ENCODE measurements around the gene EIF1AX.
"Not testable (repeated sequence)": the region's sequence is repeated elsewhere in the genome, so short reads cannot be mapped to it uniquely, and the experiment has no call there.

The EIF1AX gene, protein sequence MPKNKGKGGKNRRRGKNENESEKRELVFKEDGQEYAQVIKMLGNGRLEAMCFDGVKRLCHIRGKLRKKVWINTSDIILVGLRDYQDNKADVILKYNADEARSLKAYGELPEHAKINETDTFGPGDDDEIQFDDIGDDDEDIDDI

DNA sequence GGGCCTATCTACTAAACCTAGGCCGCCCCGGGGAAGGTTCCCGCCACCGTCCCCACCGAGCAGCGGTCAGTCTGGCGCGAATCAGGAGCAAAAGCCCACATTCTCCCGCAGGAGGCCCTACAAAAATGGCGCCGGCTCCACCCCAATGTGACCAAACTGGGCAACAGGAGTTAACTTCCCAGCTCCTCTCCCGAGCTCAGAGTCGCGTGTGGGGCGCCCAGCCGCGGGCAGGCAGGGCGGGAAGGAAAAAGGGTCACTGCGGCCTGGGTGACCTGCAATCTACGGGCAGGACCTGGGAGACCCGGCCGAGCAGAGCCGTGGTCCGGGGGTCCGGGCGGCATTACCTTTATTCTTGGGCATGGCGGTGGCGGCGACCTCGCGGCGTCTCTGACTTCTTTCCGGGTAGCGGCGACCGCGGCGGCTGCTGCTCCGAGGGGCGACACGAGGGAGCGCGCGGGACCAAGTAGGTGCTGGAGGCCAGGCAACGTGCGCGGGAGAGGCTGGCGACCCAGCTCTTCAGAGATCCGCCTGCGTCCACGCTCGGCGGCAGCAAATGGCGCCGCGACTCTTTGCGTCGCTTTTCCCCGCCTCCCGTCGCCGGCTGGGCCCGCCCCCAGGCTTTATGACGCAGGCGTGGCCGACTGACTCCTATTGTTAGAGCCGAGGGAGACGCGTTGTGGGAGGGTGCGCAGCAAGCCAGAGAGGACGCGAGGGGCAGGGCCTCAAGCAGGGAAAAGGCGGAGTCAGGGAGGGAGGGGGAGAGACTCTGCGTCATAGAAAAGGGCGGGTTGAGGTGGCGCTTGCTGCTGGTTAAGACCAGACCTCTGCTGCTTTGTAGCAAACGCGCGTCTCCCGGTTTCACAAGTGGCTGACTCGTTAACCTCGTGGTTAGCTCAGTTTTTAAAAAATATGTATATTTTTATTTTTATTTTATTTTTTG lies at the start of gene EIF1AX:
TSS of gene EIF1AX (minus strand) at position 558 of the 940 bp plus-strand sequence. CDS start at position 360, 198 bp downstream.
- DNase-seq: peak; percentile 97

DNA sequence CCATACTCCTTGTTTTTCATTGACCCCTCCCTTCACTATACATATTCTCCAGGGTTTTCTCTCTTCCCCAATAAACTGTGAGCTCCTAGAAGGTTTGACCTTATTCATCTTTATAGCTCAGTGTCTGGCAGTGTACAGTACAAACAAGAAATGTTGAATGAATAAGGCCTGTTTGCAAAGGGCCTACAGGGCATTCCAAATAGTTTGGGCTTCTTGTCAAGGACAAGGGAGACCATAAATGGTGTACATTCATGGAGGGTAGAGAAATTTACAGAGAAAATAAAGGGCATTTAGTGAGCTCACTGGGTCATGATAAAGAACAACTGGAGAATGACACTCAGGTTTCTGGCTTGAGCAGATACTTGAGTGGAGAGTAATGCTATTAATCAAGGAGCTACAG lies 47.5 kb upstream of the EIF1AX start:
- no peak for DNase-seq

DNA sequence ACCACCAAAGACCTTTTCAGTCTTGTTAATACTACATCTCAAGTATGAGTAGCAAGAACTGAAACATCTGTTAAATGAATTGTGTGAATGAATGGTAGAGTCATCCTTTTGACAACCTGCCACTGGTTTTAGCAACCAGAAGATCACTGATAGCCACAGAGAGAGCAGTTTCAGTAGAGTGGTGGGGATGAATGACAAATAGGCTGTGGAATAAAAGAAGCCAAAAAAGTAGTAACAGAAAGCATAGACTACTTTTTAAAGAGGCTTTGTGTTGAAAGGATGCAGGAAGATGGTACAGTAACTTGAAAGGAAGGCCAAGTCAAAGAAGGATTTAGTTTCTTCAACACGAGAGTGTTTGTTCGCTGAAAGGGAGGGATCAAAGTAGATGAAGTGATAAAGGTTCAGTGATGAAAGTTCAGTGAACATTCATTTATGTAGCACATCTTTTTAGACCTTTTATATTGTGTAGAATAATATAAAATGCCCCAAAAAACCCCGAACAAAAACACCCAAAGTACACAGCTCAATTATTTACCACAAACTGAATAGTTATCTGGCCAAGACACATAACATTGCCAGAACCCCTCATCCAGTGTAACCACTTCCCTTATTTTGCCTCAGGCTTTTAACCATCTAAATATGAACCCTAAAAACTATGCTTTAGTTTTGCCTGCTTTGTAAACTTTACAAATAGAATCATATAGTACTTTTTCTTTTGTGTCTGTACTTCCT lies 40.1 kb upstream of the EIF1AX start:
- peak; percentile 33 for DNase-seq

DNA sequence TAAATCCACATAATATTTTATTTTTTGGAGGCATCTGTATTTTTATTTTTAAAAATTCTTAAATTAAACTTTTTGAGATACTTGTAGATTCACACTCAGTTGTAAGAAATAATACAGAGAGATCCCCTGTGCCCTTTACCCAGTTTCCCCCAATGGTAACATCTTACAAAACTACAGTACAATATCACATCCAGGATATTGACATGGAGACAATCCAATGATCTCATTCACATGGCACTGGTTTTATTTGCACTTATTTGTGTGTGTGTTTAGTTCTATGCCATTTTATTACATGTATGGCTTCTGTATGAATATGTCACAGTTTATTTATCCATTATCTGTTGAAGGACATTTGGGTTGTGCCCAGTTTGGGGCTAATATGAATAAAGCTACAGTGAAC lies 35.5 kb upstream of the EIF1AX start:
- no peak for DNase-seq

DNA sequence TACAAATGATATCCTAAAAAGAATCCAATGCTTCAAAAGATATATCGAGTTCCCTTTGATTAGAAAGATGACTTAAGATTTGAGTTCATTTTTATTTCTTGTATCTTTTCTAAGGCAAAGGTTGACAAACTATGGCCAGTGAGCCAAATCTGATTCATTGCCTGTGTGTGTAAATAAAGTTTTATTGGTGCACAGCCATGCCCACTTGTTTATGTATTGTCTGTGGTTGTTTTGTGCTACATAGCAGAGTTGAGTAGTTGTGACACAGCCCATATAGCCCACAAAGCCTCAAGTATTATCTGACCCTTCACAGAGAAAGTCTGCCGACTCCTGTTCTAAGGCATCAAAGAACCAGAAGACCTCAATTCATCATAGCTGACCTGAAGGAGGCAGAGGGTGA lies 32.2 kb upstream of the EIF1AX start:
- no peak for DNase-seq

DNA sequence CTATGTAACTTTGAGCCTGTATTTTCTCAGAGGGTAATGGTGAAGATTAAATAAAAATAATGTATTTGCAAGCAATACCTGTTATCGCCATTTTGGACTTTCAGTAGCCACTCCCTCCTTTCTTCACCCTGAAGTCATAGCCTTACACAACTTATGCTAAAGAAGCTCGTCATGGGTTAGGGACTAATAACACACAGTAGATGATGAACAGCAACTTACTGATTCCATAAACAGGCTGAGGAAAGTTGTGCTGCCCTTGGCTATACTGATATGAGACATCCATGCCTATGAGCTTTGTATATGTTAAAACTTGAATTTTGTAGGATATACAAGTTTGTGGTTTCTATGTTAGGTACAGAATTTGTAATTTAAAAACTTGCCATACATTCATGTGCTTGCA lies 31.7 kb upstream of the EIF1AX start:
- DNase-seq: no peak

DNA sequence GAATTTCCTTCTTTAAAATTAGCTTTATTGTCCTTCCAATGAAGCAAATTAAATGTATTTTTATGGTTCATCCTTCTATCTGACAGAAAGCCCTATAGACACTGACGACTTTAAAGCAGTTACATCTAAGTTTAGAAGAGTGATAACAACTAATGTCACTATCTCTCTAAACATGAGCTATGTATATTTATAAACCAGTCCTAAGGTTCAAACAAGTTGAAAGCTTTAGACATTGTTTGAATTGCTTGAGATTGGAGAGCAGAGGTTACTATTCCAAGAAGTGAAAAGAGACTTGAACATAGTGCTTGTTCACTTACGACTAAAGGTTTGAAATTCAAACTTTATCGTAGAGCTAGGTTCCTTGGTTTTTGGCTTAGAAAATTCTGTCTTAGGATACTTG lies 30.2 kb upstream of the EIF1AX start:
- no peak for DNase-seq

DNA sequence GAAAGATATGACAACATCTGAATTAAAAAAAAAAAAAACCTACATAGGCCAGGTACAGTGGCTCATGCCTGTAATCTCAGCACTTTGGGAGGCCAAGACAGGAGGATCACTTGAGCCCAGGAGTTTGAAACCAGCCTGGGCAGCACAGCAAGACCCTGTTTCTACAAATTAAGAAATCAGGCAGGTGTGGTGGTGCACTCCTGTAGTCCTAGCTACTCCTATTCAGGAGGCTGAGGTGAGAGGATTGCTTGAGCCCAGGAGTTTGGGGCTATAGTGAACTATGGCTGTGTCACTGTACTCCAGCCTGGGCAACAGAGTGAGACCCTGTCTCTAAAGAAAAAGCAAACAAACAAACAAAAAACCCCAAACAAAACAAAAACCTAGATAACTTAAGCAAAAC lies 20.9 kb upstream of the EIF1AX start:
- DNase-seq: not testable (repeated sequence)

DNA sequence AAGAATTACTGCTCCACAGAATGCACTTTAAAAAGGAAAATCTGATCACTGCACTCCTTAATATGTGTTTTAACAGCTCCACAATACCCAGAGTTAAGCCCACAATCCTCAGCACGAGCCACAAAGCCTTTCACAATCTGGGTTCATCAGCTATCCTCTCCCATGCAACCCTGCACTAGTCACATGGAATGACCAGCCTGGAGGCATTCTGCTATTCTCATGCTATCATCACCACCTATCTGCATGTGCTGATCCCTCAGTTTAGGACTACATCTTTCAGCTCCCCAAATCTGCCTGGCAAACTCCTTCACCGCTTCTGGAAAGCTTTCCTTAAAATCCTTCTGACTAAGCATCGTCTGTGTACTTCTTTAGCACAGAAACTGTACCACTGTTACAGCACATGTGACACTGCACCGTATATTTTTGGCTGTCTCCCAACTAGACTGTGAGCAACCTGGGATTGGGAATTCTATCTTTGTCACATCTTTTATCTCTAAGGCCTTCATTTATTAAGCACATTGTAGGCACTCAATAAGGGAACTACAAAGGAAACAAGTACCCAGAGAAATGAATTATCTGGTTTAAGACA lies 18.3 kb upstream of the EIF1AX start:
- no peak for DNase-seq

DNA sequence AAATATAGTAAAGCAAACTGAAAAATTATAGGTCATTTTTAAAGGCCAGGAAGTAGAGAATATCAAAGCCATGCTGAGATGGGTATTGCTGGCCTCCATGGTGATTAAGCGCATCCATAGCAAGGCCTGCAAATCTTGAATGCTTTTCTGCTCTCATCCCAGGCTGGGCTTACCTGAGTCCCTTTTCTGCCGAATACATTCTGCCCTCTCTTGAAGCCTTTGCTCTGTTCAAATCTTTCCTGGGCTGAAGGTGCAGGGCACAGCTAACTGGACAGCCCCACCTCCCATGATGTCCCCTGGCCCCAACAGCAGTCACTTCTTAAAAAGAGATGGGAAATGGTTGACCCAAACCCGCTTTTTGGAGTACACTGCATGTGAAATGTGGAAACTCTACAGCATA lies 10.1 kb upstream of the EIF1AX start:
- DNase-seq: no peak

DNA sequence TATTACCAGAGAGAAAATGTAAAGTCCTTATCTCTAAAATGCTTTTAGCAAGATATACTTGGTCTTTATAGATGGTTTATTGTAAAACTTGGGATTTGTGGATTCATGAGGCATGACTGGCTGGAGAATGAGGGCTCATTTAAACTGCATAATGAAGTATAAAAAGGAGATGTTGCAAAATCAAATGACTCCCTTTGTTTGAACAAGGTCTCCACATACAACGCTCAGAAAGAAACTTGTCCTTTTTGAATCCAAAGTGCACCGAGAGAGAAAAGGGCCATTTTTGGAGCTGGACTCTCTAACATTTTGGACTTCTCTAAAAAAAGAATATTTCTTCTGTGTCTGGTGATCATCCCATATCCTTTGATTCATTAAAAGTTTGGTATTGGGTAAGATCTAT lies 7.7 kb upstream of the EIF1AX start:
- DNase-seq: no peak

DNA sequence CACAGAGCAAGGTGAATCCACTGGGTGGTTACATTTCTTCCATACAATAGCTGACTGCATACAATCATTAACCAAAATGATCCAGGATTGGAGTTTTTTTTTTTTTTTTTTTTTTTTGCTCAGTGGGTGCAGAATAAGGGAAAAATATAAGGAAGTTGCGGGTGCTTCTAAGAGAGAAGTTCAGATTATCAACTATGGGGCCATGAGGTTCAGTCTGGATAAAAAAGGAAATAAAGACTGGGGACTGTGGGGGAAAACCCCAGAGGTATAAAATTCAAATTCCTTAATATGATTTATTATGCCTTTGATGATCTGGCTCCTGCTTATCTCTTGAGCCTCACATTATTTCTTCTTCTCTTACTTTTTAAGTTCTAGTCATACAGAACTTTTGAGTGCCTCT lies 5.9 kb upstream of the EIF1AX start:
- DNase-seq: peak; percentile 13

DNA sequence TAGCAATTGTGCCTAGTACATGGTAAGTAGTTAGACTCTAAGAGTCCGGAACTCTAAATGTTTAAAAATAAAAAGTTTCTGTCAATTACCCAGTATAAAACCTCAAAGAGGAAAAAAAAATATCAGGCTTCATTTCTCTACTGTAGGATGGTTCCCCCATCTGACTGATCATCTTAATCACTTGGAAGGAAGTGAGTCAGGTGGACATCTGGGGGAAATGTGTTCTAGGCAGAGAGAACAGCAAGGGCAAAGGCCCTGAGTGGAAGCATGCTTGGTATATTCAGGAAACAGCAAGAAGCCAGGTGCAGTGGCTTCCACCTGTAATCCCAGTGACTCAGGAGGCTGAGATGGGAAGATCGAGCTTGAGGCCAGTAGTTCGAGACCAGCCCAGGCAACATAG lies 2.9 kb upstream of the EIF1AX start:
- no peak for DNase-seq

DNA sequence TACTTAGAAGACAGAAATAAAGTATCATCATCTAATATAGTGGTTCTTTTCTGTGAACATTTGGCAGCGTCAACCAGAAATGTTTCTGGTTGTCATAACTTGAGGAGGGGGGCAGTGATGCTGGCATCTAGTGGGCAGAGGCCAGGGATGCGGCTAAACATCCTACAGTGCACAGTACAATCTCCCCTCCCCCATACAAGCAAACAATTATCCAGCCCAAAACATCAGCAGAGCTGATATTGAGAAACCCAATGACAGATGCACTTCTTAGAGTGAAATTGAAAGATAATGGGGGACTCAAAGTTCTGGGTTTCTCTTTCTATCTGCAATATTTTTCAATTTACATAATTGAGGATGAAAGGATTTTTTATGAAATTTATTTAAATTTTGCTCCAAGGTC lies 1.9 kb upstream of the EIF1AX start:
- DNase-seq: peak; percentile 7

DNA sequence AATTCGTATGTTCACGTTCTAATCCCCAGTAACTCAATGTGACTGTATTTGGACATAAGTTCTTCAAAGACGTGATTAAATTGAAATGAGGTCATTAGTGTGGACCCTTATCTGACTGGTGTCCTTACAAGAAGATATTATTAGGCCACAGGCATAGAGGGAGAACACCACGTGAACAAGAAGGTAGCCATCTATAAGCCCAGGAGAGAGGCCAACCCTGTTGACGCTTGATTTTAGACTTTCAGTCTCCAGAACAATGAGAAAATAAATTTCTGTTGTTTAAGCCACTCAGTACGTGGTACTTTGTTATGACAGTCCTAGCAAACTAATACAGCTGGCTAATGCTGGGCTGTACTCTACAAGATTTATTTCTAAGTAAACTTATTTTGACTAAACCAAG lies 1.5 kb upstream of the EIF1AX start:
- no peak for DNase-seq

DNA sequence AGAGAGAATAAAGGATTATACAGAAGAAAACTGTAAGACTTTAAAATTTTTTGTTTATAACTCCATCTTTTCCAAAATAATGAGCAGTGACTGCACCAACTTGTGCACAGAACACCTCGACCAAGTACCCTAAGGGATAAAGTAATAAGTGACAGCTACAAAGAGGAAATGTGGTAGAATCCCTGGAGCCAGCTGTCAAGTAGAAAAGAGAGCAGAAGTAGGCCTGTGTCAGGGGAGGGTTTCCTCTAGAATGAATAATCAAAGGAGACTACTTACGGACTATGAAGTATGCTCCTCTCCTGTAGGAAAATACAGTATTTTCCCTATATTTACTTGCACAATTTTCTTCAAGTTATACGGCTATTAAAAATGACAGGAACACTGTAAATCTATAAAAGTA lies 1.2 kb downstream of the EIF1AX start:
- peak; percentile 19 for DNase-seq

DNA sequence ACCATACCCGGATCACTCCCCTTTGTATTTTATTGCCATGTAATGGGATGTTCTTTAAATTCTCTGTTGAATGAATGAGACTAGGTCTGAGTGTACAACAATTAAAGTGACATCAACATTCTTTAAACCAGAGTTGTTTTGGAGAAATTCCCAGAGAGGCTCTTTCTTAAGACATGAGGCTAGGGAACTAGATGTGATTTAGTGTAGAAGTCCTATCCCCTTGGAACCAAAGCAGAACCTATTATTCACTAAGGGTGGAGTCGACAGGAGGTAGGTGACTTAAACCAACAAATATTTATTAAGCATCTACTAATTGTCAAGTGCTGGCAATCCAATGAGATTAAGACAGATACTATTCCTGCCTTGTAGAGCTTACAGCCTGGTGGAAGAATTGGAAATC lies 1.7 kb downstream of the EIF1AX start:
- no peak for DNase-seq

DNA sequence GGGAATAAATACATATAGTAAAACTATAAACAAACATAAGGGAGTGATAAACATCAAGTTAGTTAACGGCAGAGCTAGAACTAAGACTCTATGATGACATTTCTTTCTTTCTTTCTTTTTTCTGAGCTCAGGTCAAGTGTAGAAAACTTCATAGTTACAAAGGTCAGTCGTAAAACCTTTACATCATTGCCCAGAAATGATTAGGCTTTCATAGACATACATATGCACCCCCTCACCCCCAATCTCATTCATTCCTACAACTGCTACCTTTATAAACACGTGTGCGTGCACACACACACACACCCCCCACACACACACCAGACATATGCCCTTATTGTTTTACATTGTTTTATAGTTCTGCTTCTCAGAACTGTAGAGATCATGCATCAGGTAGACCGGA lies 5.7 kb downstream of the EIF1AX start:
- no peak for DNase-seq

DNA sequence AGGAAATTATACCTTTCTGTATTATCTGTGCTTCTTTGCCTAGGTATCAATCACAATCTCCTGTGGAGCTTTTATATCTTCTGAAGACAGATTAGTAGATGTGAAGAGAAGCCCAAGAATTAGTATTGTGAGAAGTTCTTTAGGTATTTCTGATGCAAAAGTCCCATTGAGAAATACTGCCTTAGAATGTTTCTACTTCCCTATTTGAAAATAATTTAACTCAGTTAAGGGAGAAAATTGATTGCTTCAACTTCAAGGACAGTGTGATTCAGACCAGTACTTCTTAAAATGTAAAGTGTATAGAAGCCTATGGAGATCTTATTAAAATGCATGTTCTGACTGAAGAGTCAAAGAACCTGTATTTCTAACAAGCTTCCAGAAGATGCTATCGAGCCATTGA lies 9.0 kb downstream of the EIF1AX start:
- DNase-seq: no peak

DNA sequence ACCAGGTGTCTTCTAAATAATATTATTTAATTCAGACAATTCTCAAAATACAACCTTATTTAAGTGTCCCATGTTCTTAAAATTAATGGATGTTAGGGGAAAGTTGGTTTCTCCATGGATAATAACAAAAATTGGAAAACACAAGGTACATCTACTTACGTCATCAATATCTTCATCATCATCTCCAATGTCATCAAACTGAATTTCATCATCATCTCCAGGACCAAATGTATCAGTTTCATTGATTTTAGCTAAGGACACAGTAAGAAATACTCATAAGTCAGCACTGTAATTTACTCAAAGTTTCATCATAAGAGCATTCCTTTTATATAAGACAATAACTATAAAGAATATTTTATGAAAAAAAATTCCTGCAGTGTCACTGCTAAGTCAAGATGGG lies 11.3 kb downstream of the EIF1AX start:
- no peak for DNase-seq

DNA sequence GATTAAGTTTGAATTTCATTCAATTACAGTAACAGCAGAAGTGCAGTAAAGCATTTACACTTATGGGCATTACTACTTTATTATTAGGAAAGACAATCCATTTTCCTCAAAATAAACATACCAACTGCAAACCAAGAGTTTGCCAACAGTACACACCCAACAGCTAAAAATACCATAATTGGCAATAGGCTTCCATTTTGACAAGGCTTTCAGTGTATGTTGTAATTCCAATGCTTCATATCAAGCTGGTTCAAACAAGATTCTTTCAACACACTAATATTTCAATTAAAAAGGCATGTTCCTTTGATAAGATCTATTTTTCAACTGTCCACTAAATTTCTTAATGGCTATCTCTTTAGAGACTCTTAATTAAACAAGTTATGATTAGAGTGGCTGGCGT lies 12.1 kb downstream of the EIF1AX start:
- DNase-seq: no peak

DNA sequence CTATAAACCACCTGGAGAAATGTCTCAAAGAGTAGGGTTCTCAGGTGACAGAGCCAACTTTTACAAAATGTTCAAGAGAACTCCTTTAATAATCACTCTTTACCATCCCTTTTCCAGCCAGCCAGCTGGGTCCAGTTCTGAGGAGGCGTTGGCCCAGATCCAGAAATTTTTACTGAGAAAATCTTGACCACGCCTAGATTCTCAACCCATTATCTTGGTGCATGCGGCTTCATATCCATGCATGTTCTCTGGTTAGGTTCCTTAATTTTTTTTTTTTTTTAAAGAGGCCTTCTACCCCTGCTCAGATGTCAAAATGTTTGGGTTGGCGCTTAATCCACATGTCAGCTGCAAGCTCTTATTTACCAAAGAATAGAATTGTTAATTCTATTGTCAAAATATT lies 13.0 kb downstream of the EIF1AX start:
- DNase-seq: peak; percentile 85

DNA sequence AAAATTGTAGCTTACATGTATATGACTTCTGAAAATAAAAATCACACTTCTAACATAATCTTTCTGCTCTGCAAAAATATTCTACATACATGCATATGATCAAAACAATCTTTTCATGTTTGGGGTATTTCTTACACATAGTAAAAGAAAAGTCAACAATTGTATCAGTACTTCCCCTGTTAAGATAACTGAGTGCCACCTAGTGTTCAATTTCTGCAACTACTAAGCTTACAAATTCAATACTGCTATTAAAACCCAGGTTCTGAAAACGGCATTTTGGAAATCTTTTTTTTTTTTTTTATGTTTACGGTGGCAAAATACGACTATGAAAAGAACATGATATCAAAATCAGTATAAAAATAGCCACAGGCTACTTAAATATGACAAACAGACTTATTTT lies 14.2 kb downstream of the EIF1AX start:
- peak; percentile 18 for DNase-seq

DNA sequence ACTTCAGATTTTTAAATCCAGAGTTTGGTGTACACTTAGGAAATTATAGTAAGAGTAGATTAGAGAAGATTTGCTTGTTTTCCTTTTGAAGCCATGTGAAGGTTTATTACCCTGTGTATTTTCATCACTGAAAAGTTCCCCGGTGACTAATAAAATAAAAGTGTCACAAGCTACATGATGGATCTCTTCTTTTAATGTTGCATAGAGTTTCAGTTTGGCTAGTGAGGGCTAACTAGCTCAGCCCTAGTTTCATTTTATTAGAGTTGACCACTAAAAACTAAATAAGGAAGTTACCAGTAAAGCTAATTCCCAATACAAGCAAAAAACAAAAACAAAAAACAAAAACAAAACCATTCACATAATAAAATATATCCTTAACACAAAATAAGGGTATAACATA lies 14.8 kb downstream of the EIF1AX start:
- DNase-seq: not testable (repeated sequence)
